HG03520 (cell line): ENCODE measurements around the gene TMEM271.

Experiments used
- ATAC-seq: cut with Tn5 transposase; IDR thresholded peaks from one replicate; pipeline ENCODE4 v1.9.1; 2021; ENCODE audit warnings: mild to moderate bottlenecking, moderate library complexity; ENCODE audit not compliant: unreplicated experiment

The TMEM271 gene

GRCh38 chr4:576245-576821 is at the start of gene TMEM271:
TSS of gene TMEM271 (minus strand) at chr4:576295. CDS start at chr4:576062, 233 bp downstream.
- no peak for ATAC-seq

GRCh38 chr4:625631-626161 is 49.6 kb upstream of the TMEM271 start:
- no peak for ATAC-seq

GRCh38 chr4:624705-625590 is 48.9 kb upstream of the TMEM271 start, which contains the start of gene PDE6B:
TSS of gene PDE6B (plus strand) at chr4:625573. CDS start at chr4:625627, 54 bp downstream.
- ATAC-seq: no peak

- ATAC-seq: no peak
Measured at GRCh38 chr4:623914-624566, 47.9 kb upstream of the TMEM271 start.

GRCh38 chr4:622996-623913 is 47.2 kb upstream of the TMEM271 start:
- ATAC-seq: no peak

- ATAC-seq: no peak
Measured at GRCh38 chr4:622071-622995, 46.2 kb upstream of the TMEM271 start.

- no peak for ATAC-seq
Measured at GRCh38 chr4:621296-622070, 45.4 kb upstream of the TMEM271 start.

GRCh38 chr4:620851-621261 is 44.8 kb upstream of the TMEM271 start:
- ATAC-seq: no peak

GRCh38 chr4:620201-620600 is 44.1 kb upstream of the TMEM271 start:
- ATAC-seq: no peak

- no peak for ATAC-seq
Measured at GRCh38 chr4:617644-618641, 41.8 kb upstream of the TMEM271 start.

- ATAC-seq: no peak
Measured at GRCh38 chr4:616911-617643, 41.0 kb upstream of the TMEM271 start.

- ATAC-seq: no peak
Measured at GRCh38 chr4:616091-616490, 40.0 kb upstream of the TMEM271 start.

- no peak for ATAC-seq
Measured at GRCh38 chr4:613126-613525, 37.0 kb upstream of the TMEM271 start.

GRCh38 chr4:612749-613125 is 36.6 kb upstream of the TMEM271 start:
- ATAC-seq: no peak

GRCh38 chr4:612052-612748 is 36.1 kb upstream of the TMEM271 start:
- no peak for ATAC-seq
